Naive thymus-derived CD4-positive, alpha-beta T cell (primary cell): Measurements from ENCODE around the gene RNGTT. TPM values are rescaled to one million over a fixed set of nuclear protein-coding genes. Genes with fewer than 3 reads are reported as not detected.

ENCODE experiments used
- ATAC-seq: fragments of 150-1000 bp; cut with Tn5 transposase; 2 replicates; pipeline ENCODE4 v1.10.0; 2021; ENCODE audit warnings: mild to moderate bottlenecking, moderate library complexity
- CTCF ChIA-PET: fragments of 350-600 bp; sonication (Branson Sonifier 250); formaldehyde crosslinking; loops from one replicate; lab custom pipeline; 2021; ENCODE audit warnings: antibody characterized with exemption; lab: Charles Lee
- POLR2A ChIA-PET: fragments of 350-600 bp; sonication (Branson Sonifier 250); formaldehyde crosslinking; loops from one replicate; lab custom pipeline; 2021; ENCODE audit warnings: antibody characterized with exemption, inconsistent platforms; lab: Charles Lee
- DNase-seq, 9 donors: peaks; one replicate each; pipeline versions ENCODE4 v3.0.0 to v3.0.0-alpha.2; 2020 to 2022; ENCODE audit warnings: mixed read lengths in 1 of 9
- H3K27ac ChIP-seq: one replicate; pipeline ENCODE4 v1.7.0; 2013; ENCODE audit warnings: mild to moderate bottlenecking, low read depth, low read length, moderate library complexity
- H3K27me3 ChIP-seq, 2 donors: one replicate each; pipeline ENCODE4 v1.7.0; 2013; ENCODE audit warnings: low read length in 2 of 2, mild to moderate bottlenecking in 2 of 2, moderate library complexity in 2 of 2; ENCODE audit not compliant: control insufficient read depth in 2 of 2, insufficient read depth in 2 of 2
- H3K36me3 ChIP-seq, 3 experiments: 1 replicate in 2 of 3; 2 replicates in 1 of 3; pipeline ENCODE4 v1.7.0; 2013; ENCODE audit warnings: low read length in 3 of 3, mild to moderate bottlenecking in 3 of 3, moderate library complexity in 1 of 3; ENCODE audit not compliant: insufficient read depth in 3 of 3, control insufficient read depth in 2 of 3
- H3K4me1 ChIP-seq, 2 donors: one replicate each; pipeline ENCODE4 v1.7.0; 2013; ENCODE audit warnings: low read length in 2 of 2, mild to moderate bottlenecking in 2 of 2, moderate library complexity in 1 of 2; ENCODE audit not compliant: control insufficient read depth in 2 of 2, insufficient read depth in 2 of 2
- H3K4me3 ChIP-seq: 2 replicates; pipeline ENCODE4 v1.7.0; 2013; ENCODE audit warnings: mild to moderate bottlenecking, low read length
- H3K9me3 ChIP-seq, 3 experiments: 1 replicate in 2 of 3; 2 replicates in 1 of 3; pipeline ENCODE4 v1.7.0; 2013; ENCODE audit warnings: low read length in 3 of 3; ENCODE audit not compliant: control insufficient read depth in 2 of 3
- H3K27ac Mint-ChIP-seq, 9 donors: one replicate each; pipeline ENCODE4 v1.8.0; 2020 to 2022; ENCODE audit warnings: mixed read lengths in 9 of 9, mild to moderate bottlenecking in 8 of 9, moderate library complexity in 5 of 9, inconsistent platforms in 2 of 9
- H3K27me3 Mint-ChIP-seq, 5 donors: one replicate each; pipeline ENCODE4 v1.8.0; 2021 to 2022; ENCODE audit warnings: mixed read lengths in 5 of 5, mild to moderate bottlenecking in 1 of 5
- H3K36me3 Mint-ChIP-seq, 5 donors: one replicate each; pipeline ENCODE4 v1.8.0; 2020 to 2022; ENCODE audit warnings: mixed read lengths in 5 of 5, mild to moderate bottlenecking in 3 of 5, inconsistent platforms in 1 of 5
- H3K4me1 Mint-ChIP-seq, 7 donors: one replicate each; pipeline ENCODE4 v1.8.0; 2020 to 2022; ENCODE audit warnings: mixed read lengths in 7 of 7, mild to moderate bottlenecking in 3 of 7, inconsistent platforms in 1 of 7
- H3K4me3 Mint-ChIP-seq, 10 donors: one replicate each; pipeline ENCODE4 v1.8.0; 2020 to 2022; ENCODE audit warnings: mild to moderate bottlenecking in 10 of 10, mixed read lengths in 10 of 10, moderate library complexity in 6 of 10, inconsistent platforms in 2 of 10
- H3K9me3 Mint-ChIP-seq, 11 donors: one replicate each; pipeline ENCODE4 v1.8.0; 2020 to 2022; ENCODE audit warnings: mixed read lengths in 11 of 11, mild to moderate bottlenecking in 4 of 11, inconsistent platforms in 1 of 11, moderate library complexity in 1 of 11
- intact Hi-C, 2 donors: fragments of 100-400 bp; cut with micrococcal nuclease; formaldehyde crosslinking; loops; one replicate each; pipeline ENCODE4 v1.15.1; 2023
- polyA plus RNA-seq, 2 donors: library from polyadenylated mRNA; unstranded; fragments of 300-500 nt; fragmentation: Illumina TruSeq; gene quantifications; one replicate each; pipeline ENCODE4 v1.2.3, GENCODE V29; 2021
- total RNA-seq, 6 experiments: library from RNA in 5 of 6; stranded (reverse) in 5 of 6; gene quantifications; 1 replicate in 5 of 6; 2 replicates in 1 of 6; pipeline ENCODE4 v1.2.3 and lab custom pipeline; 2021 to 2026

The RNGTT gene
- total and polyA plus RNA-seq, 7 experiments from 2014 or later = 15.4 to 26.5 (median 19.3) TPM

DNA sequence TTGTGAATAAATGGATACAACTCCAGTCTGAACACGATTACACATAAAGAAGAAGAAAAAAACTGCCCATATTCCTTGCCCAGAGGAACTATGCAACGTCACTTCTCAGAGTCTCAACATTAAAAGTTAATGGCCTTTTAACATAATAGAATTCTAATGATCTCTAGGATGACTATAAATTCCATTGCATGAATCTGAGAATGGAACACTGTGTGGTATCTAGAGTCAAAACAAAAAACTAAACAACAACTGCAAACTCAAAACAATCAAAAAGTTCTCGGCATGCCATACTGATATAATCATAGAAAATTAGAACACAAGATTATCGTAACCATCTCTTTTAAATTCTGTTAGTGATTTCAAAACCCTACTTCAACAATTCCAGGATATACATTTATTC is 283.6 kb downstream of the RNGTT start:
- intact Hi-C loops = no loop called here
- Mint-ChIP-seq H3K4me3 (no peak overlapping the region), H3K27ac (no peak overlapping the region), H3K9me3 (peaks cover 0 to 6% (median 0%) of the 10 kb centered on the region in 11 donors), H3K27me3 (no peaks in the 10 kb centered on the region), H3K36me3 (peaks cover 3 to 58% (median 26%) of the 10 kb centered on the region in 5 donors), H3K4me1 (peaks cover 0 to 14% (median 7%) of the 10 kb centered on the region in 7 donors)
- DNase-seq = no peak
- CTCF ChIA-PET = no interaction called here
- H3K27ac ChIP-seq = no peak overlapping the region
- no peaks in the 10 kb centered on the region for H3K9me3 ChIP-seq
- POLR2A ChIA-PET = no interaction called here
- no peaks in the 10 kb centered on the region for H3K4me1 ChIP-seq
- H3K4me3 ChIP-seq = no peak overlapping the region
- no peaks in the 10 kb centered on the region for H3K27me3 ChIP-seq
- H3K36me3 ChIP-seq = peaks cover 0 to 6% (median 0%) of the 10 kb centered on the region in 3 experiments
- no peak for ATAC-seq

DNA sequence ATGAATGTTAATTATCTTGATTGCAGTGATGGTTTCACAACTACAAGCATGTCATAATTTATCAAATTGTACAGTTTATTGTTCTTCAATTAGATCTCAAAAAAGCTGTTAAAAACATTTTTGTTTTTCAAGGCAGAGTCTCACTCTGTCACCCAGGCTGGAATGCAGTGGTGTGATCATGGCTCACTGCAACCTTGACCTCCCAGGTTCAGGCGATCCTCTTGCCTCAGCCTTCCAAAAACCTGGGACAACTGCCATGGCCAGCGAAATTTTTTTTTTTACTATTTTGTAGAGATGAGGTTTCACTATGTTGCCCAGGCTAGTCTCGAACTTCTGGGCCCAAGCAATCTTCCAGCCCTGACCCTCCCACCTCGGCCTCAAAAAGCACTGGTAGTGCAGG is 286.1 kb downstream of the RNGTT start:
- Mint-ChIP-seq H3K4me1 (peaks cover 0 to 3% (median 0%) of the 10 kb centered on the region in 7 donors), H3K36me3 (peaks cover 0 to 65% (median 39%) of the 10 kb centered on the region in 5 donors), H3K27ac (no peak overlapping the region), H3K9me3 (peaks cover 0 to 20% (median 3%) of the 10 kb centered on the region in 11 donors), H3K4me3 (no peak overlapping the region), H3K27me3 (no peaks in the 10 kb centered on the region)
- intact Hi-C loops = no loop called here
- DNase-seq (no peak), ATAC-seq (no peak)
- POLR2A ChIA-PET = no interaction called here
- CTCF ChIA-PET = no interaction called here
- Histone ChIP-seq H3K36me3 (peaks cover 0 to 6% (median 0%) of the 10 kb centered on the region in 3 experiments), H3K4me3 (no peak overlapping the region), H3K27ac (no peak overlapping the region), H3K9me3 (peaks cover 0 to 4% (median 0%) of the 10 kb centered on the region in 3 experiments), H3K27me3 (no peaks in the 10 kb centered on the region), H3K4me1 (no peaks in the 10 kb centered on the region)

DNA sequence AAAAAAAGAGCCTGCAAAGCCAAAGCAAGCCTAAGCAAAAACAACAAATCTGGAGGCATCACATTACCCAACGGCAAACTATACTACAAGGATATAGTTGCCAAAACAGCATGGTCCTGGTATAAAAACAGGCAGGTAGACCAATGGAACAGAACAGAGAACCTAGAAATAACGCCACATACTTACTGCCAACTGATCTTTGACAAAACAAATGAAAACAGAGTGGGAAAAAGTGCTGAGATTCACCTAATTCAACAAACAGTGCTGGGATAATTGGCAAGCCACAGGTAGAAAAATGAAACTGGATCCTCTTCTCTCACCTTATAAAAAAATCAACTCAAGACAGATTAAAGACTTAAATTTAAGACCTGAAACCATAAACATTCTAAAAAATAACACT is 291.8 kb downstream of the RNGTT start:
- CTCF ChIA-PET = no interaction called here
- Histone ChIP-seq H3K9me3 (peaks cover 6 to 26% (median 16%) of the 10 kb centered on the region in 3 experiments), H3K4me1 (no peaks in the 10 kb centered on the region), H3K4me3 (no peak overlapping the region), H3K36me3 (peaks cover 0 to 9% (median 0%) of the 10 kb centered on the region in 3 experiments), H3K27ac (no peak overlapping the region), H3K27me3 (no peaks in the 10 kb centered on the region)
- DNase-seq (no peak), ATAC-seq (no peak)
- no peak overlapping the region for H3K4me3 Mint-ChIP-seq
- H3K27me3 Mint-ChIP-seq = no peaks in the 10 kb centered on the region
- H3K9me3 Mint-ChIP-seq = peaks cover 4 to 53% (median 24%) of the 10 kb centered on the region in 11 donors
- peaks cover 0 to 2% (median 0%) of the 10 kb centered on the region in 7 donors for H3K4me1 Mint-ChIP-seq
- POLR2A ChIA-PET = no interaction called here
- H3K27ac Mint-ChIP-seq = no peak overlapping the region
- H3K36me3 Mint-ChIP-seq = peaks cover 18 to 83% (median 70%) of the 10 kb centered on the region in 5 donors
- intact Hi-C loops = no loop called here

- no peak overlapping the region for H3K27ac Mint-ChIP-seq
These were observed 293.0 kb downstream of the RNGTT start for GRCh38 chr6:88670369-88670768.

GRCh38 chr6:88669475-88669874 is 293.9 kb downstream of the RNGTT start:
- Mint-ChIP-seq H3K9me3 (peaks cover 4 to 52% (median 24%) of the 10 kb centered on the region in 11 donors), H3K27me3 (no peaks in the 10 kb centered on the region), H3K27ac (no peak overlapping the region), H3K36me3 (peaks cover 18 to 86% (median 68%) of the 10 kb centered on the region in 5 donors), H3K4me1 (peaks cover 0 to 2% (median 0%) of the 10 kb centered on the region in 7 donors), H3K4me3 (no peak overlapping the region)
- Histone ChIP-seq H3K36me3 (peaks cover 0 to 9% (median 0%) of the 10 kb centered on the region in 3 experiments), H3K4me3 (no peak overlapping the region), H3K9me3 (peaks cover 6 to 26% (median 16%) of the 10 kb centered on the region in 3 experiments), H3K27ac (no peak overlapping the region), H3K4me1 (no peaks in the 10 kb centered on the region), H3K27me3 (no peaks in the 10 kb centered on the region)
- ChIA-PET POLR2A (no interaction called here), CTCF (no interaction called here)
- intact Hi-C loops = no loop called here
- no peak for ATAC-seq
- no peak for DNase-seq

More at GRCh38 chr6:88670369-88670768, 293.0 kb downstream of the RNGTT start:
- H3K4me1 ChIP-seq = no peaks in the 10 kb centered on the region
- Mint-ChIP-seq H3K4me3 (peak overlapping the region in 1 of 10 donors; percentile 3), H3K9me3 (peaks cover 4 to 53% (median 24%) of the 10 kb centered on the region in 11 donors), H3K27me3 (no peaks in the 10 kb centered on the region), H3K36me3 (peaks cover 18 to 83% (median 69%) of the 10 kb centered on the region in 5 donors), H3K4me1 (peaks cover 0 to 2% (median 0%) of the 10 kb centered on the region in 7 donors)
- peaks cover 6 to 26% (median 16%) of the 10 kb centered on the region in 3 experiments for H3K9me3 ChIP-seq
- ChIA-PET CTCF (no interaction called here), POLR2A (no interaction called here)
- ATAC-seq (no peak), DNase-seq (peak in 1 of 9 donors; percentile 1)
- peaks cover 0 to 9% (median 0%) of the 10 kb centered on the region in 3 experiments for H3K36me3 ChIP-seq
- H3K27me3 ChIP-seq = no peaks in the 10 kb centered on the region
- H3K27ac ChIP-seq = no peak overlapping the region
- H3K4me3 ChIP-seq = no peak overlapping the region
- intact Hi-C loops = no loop called here

GRCh38 chr6:88666901-88667300 is 296.5 kb downstream of the RNGTT start:
- Histone ChIP-seq H3K27me3 (no peaks in the 10 kb centered on the region), H3K36me3 (peaks cover 0 to 12% (median 0%) of the 10 kb centered on the region in 3 experiments), H3K4me1 (no peaks in the 10 kb centered on the region), H3K4me3 (no peak overlapping the region), H3K27ac (no peak overlapping the region), H3K9me3 (peaks cover 6 to 32% (median 16%) of the 10 kb centered on the region in 3 experiments)
- ChIA-PET POLR2A (no interaction called here), CTCF (interaction anchor here (0.6 kb wide), 1 partner anchor 42 kb away, joined by 4 read pairs; no protein-coding TSS in a partner anchor)
- Mint-ChIP-seq H3K9me3 (peaks cover 4 to 56% (median 39%) of the 10 kb centered on the region in 11 donors), H3K4me1 (peaks cover 0 to 6% (median 0%) of the 10 kb centered on the region in 7 donors), H3K4me3 (no peak overlapping the region), H3K36me3 (peaks cover 24 to 87% (median 69%) of the 10 kb centered on the region in 5 donors), H3K27ac (no peak overlapping the region), H3K27me3 (no peaks in the 10 kb centered on the region)
- DNase-seq (no peak), ATAC-seq (no peak)
- intact Hi-C loops = no loop called here

DNA sequence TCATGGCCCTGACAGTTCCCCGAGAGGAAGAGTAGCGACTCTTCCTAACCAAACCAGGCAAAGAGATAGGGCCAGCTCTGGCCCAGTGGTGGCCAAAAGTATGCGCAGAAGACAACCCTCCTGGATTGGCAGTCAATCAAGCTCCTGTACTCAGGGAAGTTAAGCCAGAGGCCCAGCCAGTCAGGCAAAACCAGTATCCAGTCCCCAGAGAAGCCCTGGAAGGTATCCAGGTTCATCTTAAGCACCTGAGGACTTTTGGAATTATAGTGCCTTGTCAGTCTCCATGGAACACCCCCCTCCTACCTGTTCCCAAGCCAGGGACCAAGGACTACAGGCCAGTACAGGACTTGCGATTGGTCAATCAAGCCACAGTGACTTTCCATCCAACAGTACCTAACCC is 298.3 kb downstream of the RNGTT start:
- no peak overlapping the region for H3K27ac ChIP-seq
- peaks cover 4 to 56% (median 39%) of the 10 kb centered on the region in 11 donors for H3K9me3 Mint-ChIP-seq
- no peak overlapping the region for H3K4me3 Mint-ChIP-seq
- intact Hi-C loops = no loop called here
- peaks cover 0 to 6% (median 0%) of the 10 kb centered on the region in 7 donors for H3K4me1 Mint-ChIP-seq
- peaks cover 0 to 20% (median 3%) of the 10 kb centered on the region in 3 experiments for H3K9me3 ChIP-seq
- no peak overlapping the region for H3K27ac Mint-ChIP-seq
- peaks cover 0 to 12% (median 0%) of the 10 kb centered on the region in 3 experiments for H3K36me3 ChIP-seq
- peaks cover 9 to 87% (median 69%) of the 10 kb centered on the region in 5 donors for H3K36me3 Mint-ChIP-seq
- ChIA-PET POLR2A (no interaction called here), CTCF (no interaction called here)
- ATAC-seq (no peak), DNase-seq (no peak)
- no peaks in the 10 kb centered on the region for H3K27me3 Mint-ChIP-seq
- no peaks in the 10 kb centered on the region for H3K4me1 ChIP-seq
- H3K4me3 ChIP-seq = no peak overlapping the region
- no peaks in the 10 kb centered on the region for H3K27me3 ChIP-seq
